GM12878 (cell line): ENCODE results near the gene ITIH2. TPM values are rescaled to one million over a fixed set of nuclear protein-coding genes. Genes with fewer than 3 reads are reported as not detected.

Experiments used
- ATAC-seq: fragments of 200-7000 bp; cut with Tn5 transposase; 3 replicates; pipeline ENCODE4 v1.9.1; 2020; ENCODE audit warnings: mild to moderate bottlenecking, moderate library complexity
- BruUV-seq: library from RNA; stranded (reverse); fragments of 400-500 nt; replicated peaks from 2 replicates; lab custom pipeline; 2021; lab: Mats Ljungman, UMichigan
- CTCF ChIA-PET: fragments of 300-600 bp; sonication (Branson Sonifier 250); formaldehyde crosslinking; extraction: SDS; loops from one replicate; lab custom pipeline; 2021; ENCODE audit warnings: inconsistent platforms; lab: Yijun Ruan, JAX
- POLR2A ChIA-PET: fragments of 350-600 bp; formaldehyde crosslinking; extraction: SDS; loops from one replicate; lab custom pipeline; 2021; ENCODE audit warnings: inconsistent platforms; lab: Charles Lee
- RAD21 ChIA-PET: fragments of 300-600 bp; sonication (Branson Sonifier 250); formaldehyde crosslinking; loops from one replicate; lab custom pipeline; 2023; ENCODE audit warnings: antibody characterized with exemption; ENCODE audit not compliant: unreplicated experiment; lab: Charles Lee
- SMC1A ChIA-PET: fragments of 300-600 bp; sonication (Branson Sonifier 250); formaldehyde crosslinking; loops from one replicate; lab custom pipeline; 2023; ENCODE audit not compliant: unreplicated experiment, uncharacterized antibody; lab: Charles Lee
- DNase-seq: peaks from one replicate; pipeline ENCODE4 v3.0.0-alpha.2; 2011; ENCODE audit warnings: low read depth, low spot score
- FAIRE-seq: peaks from 3 replicates; lab custom pipeline; 2011; peaks lifted over from hg19 to GRCh38; lab: Jason Lieb, UNC
- H2AFZ ChIP-seq: 2 replicates; pipeline ENCODE4 v1.6.0; 2011; ENCODE audit warnings: low read depth, low read length, control low read depth; ENCODE audit not compliant: control insufficient read depth
- H3K27ac ChIP-seq: 2 replicates; pipeline ENCODE4 v1.5.1; 2011; ENCODE audit warnings: control low read depth; ENCODE audit not compliant: control insufficient read depth, insufficient read depth
- H3K27me3 ChIP-seq, 2 experiments: replicated peaks in 1 of 2; 2 replicates each; pipeline versions ENCODE4 v1.6.0 to v1.6.1; 2011; ENCODE audit warnings: low read length in 1 of 2; ENCODE audit not compliant: control insufficient read depth in 2 of 2, insufficient read depth in 2 of 2
- H3K36me3 ChIP-seq, 2 experiments: 2 replicates each; pipeline ENCODE4 v1.5.1; 2011; ENCODE audit warnings: low read length in 1 of 2; ENCODE audit not compliant: control insufficient read depth in 2 of 2, insufficient read depth in 2 of 2
- H3K4me1 ChIP-seq: 2 replicates; pipeline ENCODE4 v1.6.1; 2011; ENCODE audit warnings: mild to moderate bottlenecking, low read length, moderate library complexity, mixed read lengths; ENCODE audit not compliant: control insufficient read depth, insufficient read depth
- H3K4me2 ChIP-seq: 2 replicates; pipeline ENCODE4 v1.6.0; 2011; ENCODE audit warnings: control low read depth; ENCODE audit not compliant: control insufficient read depth, insufficient read depth
- H3K4me3 ChIP-seq: fragments of 200-600 bp; sonication (generic); 2 replicates; pipeline ENCODE4 v1.5.1; 2016
- H3K79me2 ChIP-seq: 2 replicates; pipeline ENCODE4 v1.6.0; 2011; ENCODE audit warnings: low read length; ENCODE audit not compliant: control insufficient read depth, insufficient read depth
- H3K9ac ChIP-seq: 2 replicates; pipeline ENCODE4 v1.8.0; 2011; ENCODE audit warnings: low read length, control low read depth, mixed read lengths; ENCODE audit not compliant: control insufficient read depth, insufficient read depth
- H3K9me3 ChIP-seq: replicated peaks from 3 replicates; pipeline ENCODE4 v1.5.1; 2011; ENCODE audit warnings: mild to moderate bottlenecking, low read length; ENCODE audit not compliant: control insufficient read depth, insufficient read depth
- H4K20me1 ChIP-seq: 2 replicates; pipeline ENCODE4 v1.6.0; 2011; ENCODE audit not compliant: control insufficient read depth, insufficient read depth
- ASH2L ChIP-seq: fragments of 300-600, 200-600 bp; sonication (generic); IDR thresholded peaks from 2 replicates; pipeline ENCODE4 v1.6.1; 2017; ENCODE audit warnings: low read depth, mild to moderate bottlenecking, borderline replicate concordance
- HDAC2 ChIP-seq: fragments of 200-600 bp; sonication (generic); IDR thresholded peaks from 2 replicates; pipeline ENCODE4 v1.6.1; 2017
- USF1 ChIP-seq: IDR thresholded peaks from 2 replicates; pipeline ENCODE4 v1.6.1; 2011; ENCODE audit warnings: borderline replicate concordance, low read depth, mild to moderate bottlenecking, moderate library complexity, mixed read lengths, low read length; ENCODE audit not compliant: insufficient read depth; ENCODE audit errors: extremely low read length
- WGBS: methylation state at CpG from one replicate; pipeline ENCODE4 v1.1.6; 2016; ENCODE audit warnings: low lambda C conversion rate; ENCODE audit not compliant: insufficient replicate concordance, insufficient coverage; ENCODE audit errors: missing lambda C conversion rate; 5-methylcytosine and 5-hydroxymethylcytosine counted together
- in situ Hi-C: fragments of 300-500 bp; cut with MboI; formaldehyde crosslinking; loops from 9 replicates; pipeline ENCODE4 v1.14.3; 2018; ENCODE audit warnings: mixed read lengths
- intact Hi-C: fragments of 100-400 bp; cut with micrococcal nuclease; formaldehyde crosslinking; loops from one replicate; pipeline ENCODE4 v1.14.2; 2022; ENCODE audit not compliant: unreplicated experiment
- polyA plus RNA-seq, 11 experiments: library from polyadenylated mRNA; depleted of rRNA in 4 of 11; unstranded in 6 of 11; stranded (reverse) in 5 of 11; fragments of >200 nt; fragmentation: Nextera tagmentation in 4 of 11; fragmentation: Illumina TruSeq in 1 of 11; extraction: Ambion mirVana in 4 of 11; extraction: Trizol in 1 of 11; gene quantifications; 1 replicate in 1 of 11; 2 replicates in 10 of 11; pipeline versions ENCODE4 v1.2.1 to v1.2.3, GENCODE V29; 2011 to 2016; ENCODE audit warnings: inconsistent platforms in 2 of 11, missing spikeins in 2 of 11, low read depth in 1 of 11
- total RNA-seq, 4 experiments: library from RNA; depleted of rRNA in 3 of 4; stranded (reverse); fragments of >200 nt in 3 of 4; fragmentation: Illumina TruSeq in 1 of 4; extraction: Trizol in 1 of 4; gene quantifications; 2 replicates each; pipeline versions ENCODE4 v1.2.1 to v1.2.3, GENCODE V29; 2013 to 2021

ITIH2 gene
- total and polyA plus RNA-seq, 10 of the 15 experiments (the other 5 are each of a cell fraction or from before 2014, with no cell fraction given): 0.05 to 0.72 (median 0.53) TPM; not detected in 7

- no peak overlapping the region for H2AFZ ChIP-seq
Observed at GRCh38 chr10:7720478-7720877, 17.4 kb downstream of the ITIH2 start.

GRCh38 chr10:7722927-7723529 lies 19.9 kb downstream of the ITIH2 start:
- in situ Hi-C loops (no loop called here), intact Hi-C loops (no loop called here)
- RAD21 ChIA-PET: no interaction called here
- Histone ChIP-seq H3K27me3 (no peaks in the 10 kb centered on the region; a peak in 2 of 4 replicates), H3K9ac (no peak overlapping the region), H3K36me3 (no peaks in the 10 kb centered on the region), H3K4me2 (no peak overlapping the region), H3K4me1 (no peaks in the 10 kb centered on the region), H2AFZ (no peak overlapping the region), H3K27ac (no peak overlapping the region), H3K4me3 (no peak overlapping the region), H3K79me2 (no peaks in the 10 kb centered on the region), H4K20me1 (no peaks in the 10 kb centered on the region), H3K9me3 (no peaks in the 10 kb centered on the region)
- POLR2A ChIA-PET: no interaction called here
- FAIRE-seq (no peak), ATAC-seq (no peak), DNase-seq (no peak)
- BruUV-seq: no TSS peak
- CTCF ChIA-PET: no interaction called here
- SMC1A ChIA-PET: no interaction called here
- TF ChIP-seq ASH2L: no peak
- 37% methylated on average over 18 of the region's 18 CpGs for WGBS

More at GRCh38 chr10:7720478-7720877, 17.4 kb downstream of the ITIH2 start:
- Histone ChIP-seq H3K27ac (no peak overlapping the region), H3K4me2 (no peak overlapping the region), H3K4me1 (no peaks in the 10 kb centered on the region), H3K9ac (no peak overlapping the region), H3K79me2 (no peaks in the 10 kb centered on the region), H3K27me3 (peaks cover 0 to 2% of the 10 kb centered on the region in 2 experiments; a peak in 2 of 4 replicates), H3K9me3 (no peaks in the 10 kb centered on the region), H4K20me1 (no peaks in the 10 kb centered on the region), H3K4me3 (no peak overlapping the region), H3K36me3 (no peaks in the 10 kb centered on the region)
- TF ChIP-seq USF1 (no peak), HDAC2 (no peak)
- ChIA-PET CTCF (interaction anchor here (2.2 kb wide), 1 partner anchor 195 kb away, joined by 6 read pairs; no protein-coding TSS in a partner anchor), RAD21 (interaction anchor here (1.0 kb wide), 1 partner anchor 311 kb away, joined by 3 read pairs; no protein-coding TSS in a partner anchor), POLR2A (no interaction called here), SMC1A (interaction anchor here (0.9 to 1.6 kb wide), 2 partner anchors 14 to 18 kb away, joined by 3 read pairs; no protein-coding TSS in a partner anchor)
- FAIRE-seq: no peak
- in situ Hi-C loops: no loop called here
- intact Hi-C loops: no loop called here
- WGBS: 26% methylated on average over 10 of the region's 10 CpGs
- no TSS peak for BruUV-seq
- DNase-seq: no peak
- ATAC-seq: no peak
